ENCODE data around the gene RSPRY1. TPM values are rescaled to one million over a fixed set of nuclear protein-coding genes. Genes with fewer than 3 reads are reported as not detected.

RSPRY1 gene
- total and polyA plus RNA-seq, 2 donors (not counting 1 experiment from before 2014, with no cell fraction given): 36.5 to 51.9 TPM

- no peaks in the 10 kb centered on the region for H3K4me1 ChIP-seq (ENCODE audit: control insufficient read depth, extremely low read depth, insufficient read depth, low read length)
- no peaks in the 10 kb centered on the region for H4K20me1 ChIP-seq (ENCODE audit: control insufficient read depth, extremely low read depth, insufficient read depth, low read length)
- H3K27me3 ChIP-seq (ENCODE audit: control insufficient read depth, insufficient read depth, low read length): no peaks in the 10 kb centered on the region
- H3K79me2 ChIP-seq (ENCODE audit: control insufficient read depth, insufficient read depth, low read length): no peaks in the 10 kb centered on the region
- H3K27ac ChIP-seq (ENCODE audit: insufficient read depth, low read length): no peak overlapping the region
- H3K4me2 ChIP-seq (ENCODE audit: extremely low read depth, insufficient read depth, low read length): no peak overlapping the region
- no peaks in the 10 kb centered on the region for H3K9me3 ChIP-seq (ENCODE audit: control insufficient read depth, insufficient read depth, low read depth, low read length)
- H3K36me3 ChIP-seq (ENCODE audit: control insufficient read depth, insufficient read depth, low read length): peaks cover 8% of the 10 kb centered on the region
- no peak for DNase-seq (ENCODE audit: low read depth in 2 of 2)
- no peak overlapping the region for H2AFZ ChIP-seq (ENCODE audit: low read length)
- TF ChIP-seq EZH2 (IDR thresholded peaks at IDR 0.05; ENCODE audit: low read length, missing control alignments) (no peak), CTCF (conservative IDR thresholded peaks at IDR 0.05 in 1 of 2, IDR thresholded peaks at IDR 0.05 in 1 of 2; ENCODE audit: low read depth in 1 of 2, low read length in 2 of 2) (no peak)
- H3K4me3 ChIP-seq (replicated peaks in 1 of 4; ENCODE audit: control extremely low read depth in 1 of 4, insufficient read depth in 1 of 4, low read depth in 3 of 4, low read length in 4 of 4): no peak overlapping the region
- H3K9ac ChIP-seq (ENCODE audit: insufficient read depth, low read length): no peak overlapping the region
Observed at GRCh38 chr16:57225978-57226377, 39.8 kb downstream of the RSPRY1 start.

GRCh38 chr16:57226701-57227621 lies 40.8 kb downstream of the RSPRY1 start:
- TF ChIP-seq CTCF (conservative IDR thresholded peaks at IDR 0.05 in 1 of 2, IDR thresholded peaks at IDR 0.05 in 1 of 2; ENCODE audit: low read depth in 1 of 2, low read length in 2 of 2): no peak
- no peak for TF ChIP-seq EZH2 (IDR thresholded peaks at IDR 0.05; ENCODE audit: low read length, missing control alignments)
- DNase-seq (ENCODE audit: low read depth in 2 of 2): no peak
- Histone ChIP-seq H3K4me2 (ENCODE audit: extremely low read depth, insufficient read depth, low read length) (no peak overlapping the region), H3K36me3 (ENCODE audit: control insufficient read depth, insufficient read depth, low read length) (peaks cover 6% of the 10 kb centered on the region), H3K4me3 (replicated peaks in 1 of 4; ENCODE audit: control extremely low read depth in 1 of 4, insufficient read depth in 1 of 4, low read depth in 3 of 4, low read length in 4 of 4) (no peak overlapping the region), H3K4me1 (ENCODE audit: control insufficient read depth, extremely low read depth, insufficient read depth, low read length) (no peaks in the 10 kb centered on the region), H3K27ac (ENCODE audit: insufficient read depth, low read length) (no peak overlapping the region), H3K79me2 (ENCODE audit: control insufficient read depth, insufficient read depth, low read length) (no peaks in the 10 kb centered on the region), H4K20me1 (ENCODE audit: control insufficient read depth, extremely low read depth, insufficient read depth, low read length) (no peaks in the 10 kb centered on the region), H3K9me3 (ENCODE audit: control insufficient read depth, insufficient read depth, low read depth, low read length) (no peaks in the 10 kb centered on the region), H2AFZ (ENCODE audit: low read length) (no peak overlapping the region), H3K27me3 (ENCODE audit: control insufficient read depth, insufficient read depth, low read length) (no peaks in the 10 kb centered on the region), H3K9ac (ENCODE audit: insufficient read depth, low read length) (no peak overlapping the region)

- Histone ChIP-seq H3K9ac (ENCODE audit: insufficient read depth, low read length) (no peak overlapping the region), H2AFZ (ENCODE audit: low read length) (no peak overlapping the region), H3K36me3 (ENCODE audit: control insufficient read depth, insufficient read depth, low read length) (peaks cover 4% of the 10 kb centered on the region), H3K4me3 (replicated peaks in 1 of 4; ENCODE audit: control extremely low read depth in 1 of 4, insufficient read depth in 1 of 4, low read depth in 3 of 4, low read length in 4 of 4) (no peak overlapping the region), H3K4me2 (ENCODE audit: extremely low read depth, insufficient read depth, low read length) (no peak overlapping the region), H3K79me2 (ENCODE audit: control insufficient read depth, insufficient read depth, low read length) (no peaks in the 10 kb centered on the region), H3K4me1 (ENCODE audit: control insufficient read depth, extremely low read depth, insufficient read depth, low read length) (no peaks in the 10 kb centered on the region), H4K20me1 (ENCODE audit: control insufficient read depth, extremely low read depth, insufficient read depth, low read length) (no peaks in the 10 kb centered on the region), H3K9me3 (ENCODE audit: control insufficient read depth, insufficient read depth, low read depth, low read length) (no peaks in the 10 kb centered on the region), H3K27ac (ENCODE audit: insufficient read depth, low read length) (no peak overlapping the region), H3K27me3 (ENCODE audit: control insufficient read depth, insufficient read depth, low read length) (no peaks in the 10 kb centered on the region)
- TF ChIP-seq EZH2 (IDR thresholded peaks at IDR 0.05; ENCODE audit: low read length, missing control alignments) (no peak), CTCF (conservative IDR thresholded peaks at IDR 0.05 in 1 of 2, IDR thresholded peaks at IDR 0.05 in 1 of 2; ENCODE audit: low read depth in 1 of 2, low read length in 2 of 2) (no peak)
- no peak for DNase-seq (ENCODE audit: low read depth in 2 of 2)
Observed at GRCh38 chr16:57229079-57229478, 43.0 kb downstream of the RSPRY1 start.

All from fibroblast of lung (primary cell).